H9 (cell line): Measurements from ENCODE around the gene FBXO41. TPM values are rescaled to one million over a fixed set of nuclear protein-coding genes. Genes with fewer than 3 reads are reported as not detected.

ENCODE experiments used
- DNase-seq: peaks from one replicate; pipeline ENCODE4 v3.0.0-alpha.2; 2017
- H2AFZ ChIP-seq: one replicate; pipeline ENCODE4 v1.6.1; 2013; ENCODE audit warnings: mild to moderate bottlenecking, low read length, control low read depth, moderate library complexity
- H2AK5ac ChIP-seq: 2 replicates; pipeline ENCODE4 v1.6.1; 2013; ENCODE audit warnings: low read length, control low read depth, mixed read lengths; ENCODE audit not compliant: insufficient read length
- H2BK120ac ChIP-seq: one replicate; pipeline ENCODE4 v1.6.1; 2013; ENCODE audit warnings: low read depth, mild to moderate bottlenecking, low read length, control low read depth, inconsistent platforms; ENCODE audit not compliant: poor library complexity, severe bottlenecking
- H2BK12ac ChIP-seq: 2 replicates; pipeline ENCODE4 v1.6.1; 2013; ENCODE audit warnings: low read length, control low read depth, mixed read lengths, low read depth; ENCODE audit not compliant: insufficient read length
- H2BK15ac ChIP-seq: 2 replicates; pipeline ENCODE4 v1.6.1; 2013; ENCODE audit warnings: low read depth, low read length, control low read depth
- H2BK20ac ChIP-seq: one replicate; pipeline ENCODE4 v1.6.1; 2013; ENCODE audit warnings: low read depth, mild to moderate bottlenecking, low read length, control low read depth, inconsistent platforms; ENCODE audit not compliant: poor library complexity, severe bottlenecking
- H2BK5ac ChIP-seq: 2 replicates; pipeline ENCODE4 v1.6.1; 2013; ENCODE audit warnings: low read length, control low read depth, mixed read lengths; ENCODE audit not compliant: insufficient read length
- H3K14ac ChIP-seq: 2 replicates; pipeline ENCODE4 v1.6.1; 2013; ENCODE audit warnings: low read length, control low read depth; ENCODE audit not compliant: insufficient read depth
- H3K18ac ChIP-seq: 2 replicates; pipeline ENCODE4 v1.6.1; 2013; ENCODE audit warnings: low read depth, mild to moderate bottlenecking, mixed read lengths, low read length, control low read depth; ENCODE audit not compliant: insufficient read length
- H3K23ac ChIP-seq: 2 replicates; pipeline ENCODE4 v1.6.1; 2013; ENCODE audit warnings: low read length, control low read depth, mixed read lengths, low read depth; ENCODE audit not compliant: insufficient read length
- H3K23me2 ChIP-seq: 2 replicates; pipeline ENCODE4 v1.6.1; 2013; ENCODE audit warnings: low read depth, mild to moderate bottlenecking, mixed read lengths, low read length, control low read depth; ENCODE audit not compliant: insufficient read length, poor library complexity, severe bottlenecking
- H3K27ac ChIP-seq: 2 replicates; pipeline ENCODE4 v1.5.1; 2013; ENCODE audit warnings: low read length, control low read depth, mixed read lengths, low read depth; ENCODE audit not compliant: insufficient read length
- H3K27me3 ChIP-seq: 2 replicates; pipeline ENCODE4 v1.6.1; 2013; ENCODE audit warnings: low read length, control low read depth, inconsistent platforms; ENCODE audit not compliant: insufficient read depth
- H3K4ac ChIP-seq: 2 replicates; pipeline ENCODE4 v1.6.1; 2013; ENCODE audit warnings: low read depth, mild to moderate bottlenecking, control low read depth, inconsistent platforms, low read length, moderate library complexity
- H3K4me1 ChIP-seq: 2 replicates; pipeline ENCODE4 v1.6.1; 2013; ENCODE audit warnings: low read length, control low read depth, inconsistent platforms; ENCODE audit not compliant: insufficient read depth
- H3K4me2 ChIP-seq: 2 replicates; pipeline ENCODE4 v1.6.1; 2013; ENCODE audit warnings: low read length, control low read depth, mixed read lengths; ENCODE audit not compliant: insufficient read length, insufficient read depth
- H3K56ac ChIP-seq: 2 replicates; pipeline ENCODE4 v1.6.1; 2013; ENCODE audit warnings: low read depth, mild to moderate bottlenecking, mixed read lengths, low read length, control low read depth; ENCODE audit not compliant: insufficient read length
- H3K79me1 ChIP-seq: 2 replicates; pipeline ENCODE4 v1.6.1; 2013; ENCODE audit warnings: low read depth, mild to moderate bottlenecking, moderate library complexity, low read length, control low read depth, inconsistent platforms; ENCODE audit not compliant: insufficient read depth, poor library complexity, severe bottlenecking
- H3K79me2 ChIP-seq: 2 replicates; pipeline ENCODE4 v1.6.1; 2013; ENCODE audit warnings: low read length, control low read depth, inconsistent platforms; ENCODE audit not compliant: insufficient read depth
- H3K9ac ChIP-seq: 2 replicates; pipeline ENCODE4 v1.6.1; 2013; ENCODE audit warnings: low read length, control low read depth, mixed read lengths; ENCODE audit not compliant: insufficient read length; ENCODE audit errors: extremely low read depth
- H3K9me3 ChIP-seq: one replicate; pipeline ENCODE4 v1.6.1; 2013; ENCODE audit warnings: low read depth, low read length, inconsistent platforms; ENCODE audit not compliant: control insufficient read depth
- H3T11ph ChIP-seq: one replicate; pipeline ENCODE4 v1.6.1; 2013; ENCODE audit warnings: mild to moderate bottlenecking, low read length, control low read depth, inconsistent platforms
- H4K20me1 ChIP-seq: one replicate; pipeline ENCODE4 v1.6.1; 2013; ENCODE audit not compliant: control insufficient read depth, insufficient read length, insufficient read depth
- H4K5ac ChIP-seq: 2 replicates; pipeline ENCODE4 v1.6.1; 2013; ENCODE audit warnings: low read depth, mild to moderate bottlenecking, mixed read lengths, low read length, control low read depth; ENCODE audit not compliant: insufficient read length
- H4K8ac ChIP-seq: replicated peaks from 2 replicates; pipeline ENCODE4 v1.6.1; 2013; ENCODE audit warnings: low read length, control low read depth, mixed read lengths, low read depth; ENCODE audit not compliant: insufficient read length
- H4K91ac ChIP-seq: 2 replicates; pipeline ENCODE4 v1.6.1; 2013; ENCODE audit warnings: low read depth, mild to moderate bottlenecking, moderate library complexity, mixed read lengths, low read length, control low read depth; ENCODE audit not compliant: insufficient read length
- H3K27ac Mint-ChIP-seq, 3 experiments: 2 replicates in 2 of 3; 3 replicates in 1 of 3; pipeline ENCODE4 v1.8.0; 2020 to 2021; ENCODE audit warnings: mixed read lengths in 3 of 3, mild to moderate bottlenecking in 1 of 3, moderate library complexity in 1 of 3
- H3K27me3 Mint-ChIP-seq: 2 replicates; pipeline ENCODE4 v1.8.0; 2021; ENCODE audit warnings: low read depth, mild to moderate bottlenecking, moderate library complexity, mixed read lengths
- H3K36me3 Mint-ChIP-seq, 3 experiments: 2 replicates in 2 of 3; 3 replicates in 1 of 3; pipeline ENCODE4 v1.8.0; 2020 to 2021; ENCODE audit warnings: low read depth in 3 of 3, mixed read lengths in 3 of 3; ENCODE audit not compliant: insufficient read depth in 1 of 3
- H3K4me1 Mint-ChIP-seq, 2 experiments: 2 replicates each; pipeline ENCODE4 v1.8.0; 2020; ENCODE audit warnings: mixed read lengths in 2 of 2
- H3K4me3 Mint-ChIP-seq, 2 experiments: 2 replicates in 1 of 2; 3 replicates in 1 of 2; pipeline ENCODE4 v1.8.0; 2020 to 2021; ENCODE audit warnings: mild to moderate bottlenecking in 2 of 2, mixed read lengths in 2 of 2, moderate library complexity in 1 of 2
- H3K9me3 Mint-ChIP-seq, 2 experiments: 2 replicates in 1 of 2; 3 replicates in 1 of 2; pipeline ENCODE4 v1.8.0; 2020; ENCODE audit warnings: mild to moderate bottlenecking in 2 of 2, mixed read lengths in 2 of 2, moderate library complexity in 1 of 2
- CTCF ChIP-seq: fragments of 200-600 bp; sonication (generic); conservative IDR thresholded peaks from 3 replicates; pipeline ENCODE4 v1.8.0; 2021; ENCODE audit warnings: antibody characterized with exemption, mild to moderate bottlenecking
- WGBS: extraction: QIAGEN DNeasy Blood & Tissue Kit; methylation state at CpG from one replicate; pipeline ENCODE4 v1.1.7; 2013; ENCODE audit warnings: missing lambda C conversion rate, low lambda C conversion rate, mixed read lengths; ENCODE audit not compliant: insufficient read length; ENCODE audit errors: extremely low coverage; 5-methylcytosine and 5-hydroxymethylcytosine counted together
- total RNA-seq: library from RNA; stranded (reverse); gene quantifications from 2 replicates; pipeline ENCODE4 v1.2.1, GENCODE V29; 2021

The FBXO41 gene
- total RNA-seq, 1 experiment from 2014 or later: 16.2 TPM

GRCh38 chr2:73297586-73297985, 13.3 kb upstream of the FBXO41 start:
- H2BK120ac ChIP-seq: no peak overlapping the region
- DNase-seq: no peak
- H3K14ac ChIP-seq: no peak overlapping the region
- H3K9me3 ChIP-seq: no peaks in the 10 kb centered on the region
- no peak overlapping the region for H2BK5ac ChIP-seq
- H2BK12ac ChIP-seq: no peak overlapping the region
- Mint-ChIP-seq H3K27ac (no peak overlapping the region), H3K27me3 (peaks cover 87% of the 10 kb centered on the region), H3K9me3 (no peaks in the 10 kb centered on the region; a peak in 1 of 5 replicates), H3K4me3 (no peak overlapping the region), H3K4me1 (peaks cover 4 to 8% of the 10 kb centered on the region in 2 experiments; a peak in 3 of 4 replicates), H3K36me3 (no peaks in the 10 kb centered on the region)
- H3K27ac ChIP-seq: no peak overlapping the region
- H2BK15ac ChIP-seq: no peak overlapping the region
- H3K23ac ChIP-seq: no peak overlapping the region
- WGBS: no CpG with 5 or more reads among the region's 4 CpGs
- H3K79me1 ChIP-seq: no peaks in the 10 kb centered on the region
- TF ChIP-seq CTCF: no peak
- H4K20me1 ChIP-seq: no peaks in the 10 kb centered on the region
- H3K79me2 ChIP-seq: no peaks in the 10 kb centered on the region
- H4K5ac ChIP-seq: no peak overlapping the region
- H2AK5ac ChIP-seq: no peak overlapping the region
- H3T11ph ChIP-seq: no peak overlapping the region
- no peak overlapping the region for H3K4me2 ChIP-seq
- no peaks in the 10 kb centered on the region for H3K4me1 ChIP-seq
- H3K4ac ChIP-seq: no peak overlapping the region
- H3K56ac ChIP-seq: no peak overlapping the region
- no peak overlapping the region for H3K9ac ChIP-seq
- H2BK20ac ChIP-seq: no peak overlapping the region
- H2AFZ ChIP-seq: no peak overlapping the region
- H3K18ac ChIP-seq: no peak overlapping the region
- peaks cover 15% of the 10 kb centered on the region for H3K27me3 ChIP-seq
- H4K8ac ChIP-seq: no peak overlapping the region
- peaks cover 5% of the 10 kb centered on the region for H3K23me2 ChIP-seq
- H4K91ac ChIP-seq: no peak overlapping the region
